HG03432 (cell line): Measurements from ENCODE around the gene COX19.
A peak's percentile ranks its signal among the peaks of the same experiment; 100 is the strongest.

Experiments used
- ATAC-seq: cut with Tn5 transposase; IDR thresholded peaks from one replicate; pipeline ENCODE4 v1.9.1; 2021; ENCODE audit warnings: mild to moderate bottlenecking, moderate library complexity; ENCODE audit not compliant: unreplicated experiment

Gene COX19

GRCh38 chr7:979886-980571 is 4.7 kb upstream of the COX19 start:
- ATAC-seq = peak; percentile 33

- no peak for ATAC-seq
Measured at GRCh38 chr7:979151-979550, 3.8 kb upstream of the COX19 start.

GRCh38 chr7:978416-979091 is 3.2 kb upstream of the COX19 start:
- no peak for ATAC-seq

- no peak for ATAC-seq
Measured at GRCh38 chr7:978049-978346, 2.6 kb upstream of the COX19 start.

DNA sequence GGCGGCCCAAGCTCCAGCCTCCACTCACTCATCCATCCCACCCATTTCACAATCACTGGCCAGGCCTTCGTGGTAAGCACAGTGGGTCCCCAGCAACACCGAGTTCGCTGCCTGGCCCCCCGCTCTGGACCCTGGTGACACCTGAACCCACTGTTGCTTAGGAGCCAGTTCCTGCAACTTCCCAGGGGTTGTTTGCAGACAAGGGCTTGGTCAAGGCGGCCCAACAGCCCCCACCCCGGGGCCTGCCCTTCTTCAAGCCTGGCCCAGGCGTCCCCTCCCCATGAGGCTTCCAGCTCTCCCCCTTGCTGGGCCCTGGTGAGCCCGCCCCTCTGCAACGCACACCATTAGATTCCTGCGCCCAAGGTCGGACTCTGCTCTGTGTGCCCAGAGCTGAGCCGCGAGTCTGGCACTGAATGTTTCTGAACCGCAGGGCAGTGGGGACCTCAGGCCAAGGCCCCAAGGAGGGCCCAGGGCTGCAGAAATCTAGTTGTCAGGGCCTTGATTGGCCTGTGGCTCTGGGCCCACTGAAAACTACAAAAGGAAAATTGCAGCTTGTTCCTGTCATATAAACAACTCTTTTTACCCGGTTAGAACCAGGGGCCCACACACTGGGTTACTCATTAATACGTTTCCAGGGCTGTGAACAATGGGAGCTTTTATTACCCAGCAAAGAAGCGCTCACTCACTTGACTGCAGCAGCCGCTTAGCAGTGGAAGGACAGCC is 2.1 kb upstream of the COX19 start:
- peak; percentile 39 for ATAC-seq

- no peak for ATAC-seq
Measured at GRCh38 chr7:976901-977325, 1.6 kb upstream of the COX19 start.

GRCh38 chr7:975702-976473 is 539 bp upstream of the COX19 start:
- ATAC-seq = peak; percentile 1

GRCh38 chr7:974172-974571 is 1.2 kb downstream of the COX19 start:
- ATAC-seq = no peak

GRCh38 chr7:973312-973711 is 2.0 kb downstream of the COX19 start:
- no peak for ATAC-seq

- no peak for ATAC-seq
Measured at GRCh38 chr7:972676-973309, 2.6 kb downstream of the COX19 start.

- ATAC-seq = no peak
Measured at GRCh38 chr7:972110-972509, 3.2 kb downstream of the COX19 start.

DNA sequence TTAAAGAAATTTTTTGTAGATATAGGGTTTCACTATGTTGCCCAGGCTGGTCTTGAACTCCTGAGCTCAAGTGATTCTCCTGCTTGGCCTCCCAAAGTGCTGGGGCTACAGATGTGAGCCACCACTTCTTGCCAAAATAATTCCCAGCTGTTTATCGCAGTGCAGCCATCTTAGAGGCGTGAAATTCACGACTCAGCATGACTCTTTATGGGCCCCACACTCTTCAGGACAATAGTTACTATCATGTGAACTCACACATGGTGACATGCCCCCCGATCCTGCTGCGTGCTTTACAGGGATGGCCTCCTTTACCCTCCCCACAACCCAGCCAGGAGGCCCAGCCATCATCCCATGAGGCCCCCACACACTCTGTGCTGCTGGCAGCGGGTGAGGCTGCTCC is 4.6 kb downstream of the COX19 start:
- ATAC-seq = no peak

DNA sequence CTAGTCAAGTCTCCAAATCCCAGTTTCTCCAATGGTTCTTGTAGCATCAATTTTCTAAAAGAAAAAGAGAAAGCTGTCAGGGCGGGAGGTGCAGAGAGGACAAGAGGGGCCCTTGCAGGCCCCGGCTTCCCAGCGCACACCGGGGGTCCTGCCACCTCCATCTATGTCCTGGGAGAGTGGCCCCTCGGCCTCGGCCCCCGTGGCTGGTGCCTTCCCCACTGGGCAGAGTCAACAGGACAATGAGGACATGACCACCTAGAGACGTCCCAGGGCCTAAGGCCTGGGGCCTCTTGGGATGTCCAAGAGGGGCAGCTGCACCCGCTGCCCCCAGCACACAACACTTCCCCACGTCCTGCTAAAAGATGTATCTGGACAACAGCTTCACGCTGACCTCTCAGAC is 5.9 kb downstream of the COX19 start:
- no peak for ATAC-seq

GRCh38 chr7:968205-969105 is 6.9 kb downstream of the COX19 start:
- no peak for ATAC-seq

DNA sequence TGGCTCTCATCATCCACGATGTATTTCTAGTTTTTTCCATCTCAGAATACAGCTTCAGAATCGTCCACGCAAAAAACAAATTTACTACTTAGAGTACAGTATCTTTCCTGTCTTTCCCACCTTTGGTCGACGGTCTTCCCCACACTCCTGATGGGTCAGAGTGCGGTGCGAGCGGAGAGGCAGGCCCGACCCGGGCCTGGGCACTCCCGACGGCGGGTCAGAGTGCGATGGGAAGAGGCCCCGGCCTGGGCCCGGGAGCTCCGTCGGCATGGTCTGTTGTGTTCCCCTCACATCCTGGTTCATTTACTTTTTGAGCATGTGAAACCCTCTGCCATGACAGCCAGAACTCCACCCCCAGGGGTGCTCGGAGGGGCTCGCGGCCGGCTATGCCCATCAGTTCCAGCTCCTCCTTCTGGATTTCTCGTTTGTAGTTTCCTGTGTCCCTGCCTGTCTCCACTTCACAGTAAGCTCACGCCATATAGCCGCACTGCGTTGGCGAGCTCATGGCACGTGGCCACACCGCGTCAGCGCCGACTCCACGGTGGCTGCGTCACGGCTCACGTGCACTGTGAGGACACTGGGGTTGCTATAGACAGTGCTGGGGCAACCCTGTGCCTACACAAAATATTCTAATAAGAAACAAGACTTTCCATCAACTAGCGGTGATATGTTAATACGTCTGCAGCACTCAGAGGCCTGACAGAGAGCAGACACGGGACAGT is 7.8 kb downstream of the COX19 start:
- ATAC-seq = no peak

DNA sequence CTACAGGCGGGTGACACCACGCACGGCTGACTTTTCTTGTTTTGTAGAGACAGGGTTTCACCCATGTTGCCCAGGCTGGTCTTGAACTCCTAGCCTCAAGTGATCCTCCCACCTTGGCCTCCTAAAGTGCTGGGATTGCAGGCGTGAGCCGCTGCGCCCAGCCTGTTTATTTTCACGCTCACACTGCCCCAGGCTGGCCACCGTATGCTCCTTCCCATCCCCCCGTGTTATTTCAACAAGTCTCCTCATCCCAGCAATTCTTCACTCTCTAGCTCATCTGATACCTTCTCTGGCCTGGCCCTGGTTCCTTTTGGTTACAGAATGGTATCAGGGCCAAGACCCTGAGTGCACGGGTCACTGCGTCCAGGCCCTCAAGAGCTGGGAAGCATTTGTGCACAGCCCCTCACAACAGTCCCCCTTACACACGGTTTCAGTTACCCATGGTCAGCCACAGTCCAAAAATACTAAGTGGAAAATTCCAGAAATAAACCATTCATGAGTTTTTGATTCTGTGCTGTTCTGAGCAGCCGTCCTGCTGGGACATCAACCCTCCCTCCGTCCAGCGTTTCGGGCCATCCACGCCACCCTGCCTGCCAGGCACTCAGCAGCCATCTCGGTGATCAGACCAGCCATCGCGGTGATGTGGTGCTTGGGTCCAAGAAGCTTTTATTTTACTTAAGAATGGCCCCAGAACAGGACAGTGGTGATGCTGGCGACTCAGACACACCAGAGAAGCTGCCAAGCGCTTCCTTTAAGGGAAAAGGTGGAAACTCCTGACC is 8.9 kb downstream of the COX19 start:
- no peak for ATAC-seq

DNA sequence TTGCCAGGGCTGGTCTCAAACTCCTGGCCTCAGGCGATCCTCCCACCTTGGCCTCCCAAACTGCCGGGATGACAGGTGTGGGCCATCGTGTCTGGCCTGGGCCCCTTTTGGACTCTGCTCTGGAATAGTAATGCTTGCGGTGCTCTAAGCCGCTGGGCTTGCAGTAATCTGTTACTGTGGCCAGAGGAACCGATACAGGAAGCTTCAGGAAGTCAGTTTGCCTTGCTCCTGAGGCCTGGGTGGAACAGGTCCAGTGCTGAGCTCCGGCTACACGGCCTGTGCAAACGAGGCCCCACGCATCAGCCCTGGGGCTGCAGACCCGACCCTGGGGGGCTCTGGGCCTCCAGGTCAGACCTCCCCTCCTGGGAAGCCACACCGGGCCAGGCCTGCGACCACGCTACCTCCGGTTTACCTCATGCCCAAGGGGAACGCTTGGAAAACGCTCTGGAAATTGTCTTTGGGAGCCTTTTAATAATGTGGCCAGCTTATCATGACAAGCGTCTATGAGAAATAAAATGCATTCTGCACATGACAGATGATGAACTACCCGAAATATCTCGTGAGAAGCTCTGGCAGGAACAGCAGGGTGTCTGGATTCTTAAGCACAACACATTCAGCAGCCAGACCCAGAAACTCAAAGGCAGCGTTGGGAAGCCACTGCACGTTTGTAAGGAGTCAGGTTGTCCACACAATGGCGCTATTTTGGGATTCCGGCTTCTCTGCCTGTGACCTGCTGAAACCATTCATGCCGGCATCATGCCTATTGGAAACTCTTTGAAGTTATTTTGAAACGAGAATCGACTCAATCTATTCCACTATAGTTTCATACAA is 10.7 kb downstream of the COX19 start:
- no peak for ATAC-seq
